HepG2 (cell line): Measurements from ENCODE around the gene GALNT18. TPM values are rescaled to one million over a fixed set of nuclear protein-coding genes. Genes with fewer than 3 reads are reported as not detected.

Experiments used
- ATAC-seq: fragments of 200-7000 bp; cut with Tn5 transposase; 3 replicates; pipeline ENCODE4 v1.9.1; 2020; ENCODE audit warnings: mild to moderate bottlenecking, moderate library complexity
- BruUV-seq: library from RNA; stranded (reverse); fragments of 400-500 nt; replicated peaks from 2 replicates; lab custom pipeline; 2021; lab: Mats Ljungman, UMichigan
- CTCF ChIA-PET: fragments of 300-600 bp; formaldehyde crosslinking; extraction: SDS; loops from one replicate; lab custom pipeline; 2021; ENCODE audit warnings: low total read pairs, inconsistent platforms, low intra/inter-chr PET ratio; lab: Yijun Ruan, JAX
- POLR2A ChIA-PET: fragments of 350-600 bp; sonication (Branson Sonifier 250); formaldehyde crosslinking; loops from one replicate; lab custom pipeline; 2020; ENCODE audit warnings: antibody characterized with exemption, inconsistent platforms; lab: Yijun Ruan, JAX
- DNase-seq: peaks from one replicate; pipeline ENCODE4 v3.0.0-alpha.2; 2015; ENCODE audit warnings: low spot score
- FAIRE-seq: peaks from 3 replicates; lab custom pipeline; 2011; peaks lifted over from hg19 to GRCh38; lab: Jason Lieb, UNC
- H2AFZ ChIP-seq: one replicate; pipeline ENCODE4 v1.6.1; 2011; ENCODE audit warnings: low read length, inconsistent platforms
- H3K27ac ChIP-seq: fragments of 300-600 bp; 3 replicates; pipeline ENCODE4 v1.8.0; 2011; ENCODE audit warnings: mixed run types, mild to moderate bottlenecking, mixed read lengths, low read length, inconsistent platforms; ENCODE audit not compliant: insufficient read depth; ENCODE audit errors: extremely low read length
- H3K27me3 ChIP-seq, 2 experiments: fragments of 200-600 bp in 1 of 2; 2 replicates in 1 of 2; 3 replicates in 1 of 2; pipeline versions ENCODE4 v1.6.0 to v1.8.0; 2011; ENCODE audit warnings: low read length in 2 of 2, mild to moderate bottlenecking in 2 of 2, moderate library complexity in 2 of 2, inconsistent platforms in 1 of 2; ENCODE audit not compliant: insufficient read depth in 2 of 2, control insufficient read depth in 1 of 2
- H3K36me3 ChIP-seq, 2 experiments: fragments of 200-600 bp in 1 of 2; replicated peaks in 1 of 2; 2 replicates in 1 of 2; 3 replicates in 1 of 2; pipeline versions ENCODE4 v1.5.1 to v1.8.0; 2011; ENCODE audit warnings: low read length in 2 of 2, inconsistent platforms in 1 of 2; ENCODE audit not compliant: insufficient read depth in 2 of 2, control insufficient read depth in 1 of 2
- H3K4me1 ChIP-seq: 2 replicates; pipeline ENCODE4 v1.5.1; 2012; ENCODE audit warnings: low read length, inconsistent platforms; ENCODE audit not compliant: insufficient read depth
- H3K4me2 ChIP-seq: 2 replicates; pipeline ENCODE4 v1.6.0; 2011; ENCODE audit warnings: low read depth, low read length, inconsistent platforms
- H3K4me3 ChIP-seq, 3 experiments: fragments of 200-600 bp in 1 of 3; sonication (generic), shearing (Covaris generic) in 1 of 3; replicated peaks in 1 of 3; 2 replicates each; pipeline ENCODE4 v1.5.1; 2011 to 2016; ENCODE audit warnings: low read length in 3 of 3, inconsistent platforms in 2 of 3, low read depth in 2 of 3, mild to moderate bottlenecking in 2 of 3, control low read depth in 1 of 3, mixed read lengths in 1 of 3; ENCODE audit not compliant: insufficient read depth in 1 of 3
- H3K79me2 ChIP-seq: one replicate; pipeline ENCODE4 v1.6.1; 2011; ENCODE audit warnings: low read length, inconsistent platforms; ENCODE audit not compliant: insufficient read depth
- H3K9ac ChIP-seq: 2 replicates; pipeline ENCODE4 v1.6.0; 2011; ENCODE audit warnings: mild to moderate bottlenecking, low read depth, low read length, inconsistent platforms; ENCODE audit not compliant: insufficient read depth
- H3K9me3 ChIP-seq: 2 replicates; pipeline ENCODE4 v1.5.1; 2012; ENCODE audit warnings: mild to moderate bottlenecking, low read length
- H4K20me1 ChIP-seq: 2 replicates; pipeline ENCODE4 v1.6.0; 2011; ENCODE audit warnings: inconsistent platforms, mild to moderate bottlenecking, low read length, moderate library complexity; ENCODE audit not compliant: insufficient read depth
- BATF2 ChIP-seq: sonication (generic); formaldehyde crosslinking; IDR thresholded peaks from 2 replicates; pipeline ENCODE4 v1.8.0; 2022; ENCODE audit warnings: mild to moderate bottlenecking, missing genetic modification reagents, moderate library complexity
- E2F1 ChIP-seq: sonication (generic); formaldehyde crosslinking; IDR thresholded peaks from 2 replicates; pipeline ENCODE4 v1.5.0; 2020; ENCODE audit warnings: missing genetic modification reagents
- RARG ChIP-seq: sonication (generic); formaldehyde crosslinking; IDR thresholded peaks from 2 replicates; pipeline ENCODE4 v1.4.0; 2020; ENCODE audit warnings: low read depth, mild to moderate bottlenecking, missing genetic modification reagents
- THRA ChIP-seq: sonication (generic); formaldehyde crosslinking; IDR thresholded peaks from 2 replicates; pipeline ENCODE4 v1.4.0; 2020; ENCODE audit warnings: missing genetic modification reagents, borderline replicate concordance
- TSC22D2 ChIP-seq: sonication (generic); formaldehyde crosslinking; IDR thresholded peaks from 2 replicates; pipeline ENCODE4 v1.5.1; 2020; ENCODE audit warnings: missing genetic modification reagents, mild to moderate bottlenecking, borderline replicate concordance
- ZBTB34 ChIP-seq: sonication (generic); formaldehyde crosslinking; IDR thresholded peaks from 2 replicates; pipeline ENCODE4 v1.8.0; 2022; ENCODE audit warnings: mild to moderate bottlenecking, missing genetic modification reagents
- ZBTB44 ChIP-seq: sonication (generic); formaldehyde crosslinking; IDR thresholded peaks from 2 replicates; pipeline ENCODE4 v1.4.0; 2020; ENCODE audit warnings: missing genetic modification reagents
- ZC3H4 ChIP-seq: sonication (generic); formaldehyde crosslinking; IDR thresholded peaks from 2 replicates; pipeline ENCODE4 v1.4.0; 2020; ENCODE audit warnings: missing genetic modification reagents, borderline replicate concordance
- ZNF12 ChIP-seq: sonication (generic); formaldehyde crosslinking; IDR thresholded peaks from 2 replicates; pipeline ENCODE4 v1.5.0; 2020; ENCODE audit warnings: missing genetic modification reagents
- ZNF18 ChIP-seq: sonication (generic); formaldehyde crosslinking; IDR thresholded peaks from 2 replicates; pipeline ENCODE4 v1.8.0; 2022; ENCODE audit warnings: mild to moderate bottlenecking, missing genetic modification reagents; ENCODE audit not compliant: insufficient replicate concordance
- ZNF230 ChIP-seq: sonication (generic); formaldehyde crosslinking; IDR thresholded peaks from 2 replicates; pipeline ENCODE4 v1.4.0; 2020; ENCODE audit warnings: mild to moderate bottlenecking, missing genetic modification reagents
- ZNF746 ChIP-seq: sonication (generic); formaldehyde crosslinking; IDR thresholded peaks from 2 replicates; pipeline ENCODE4 v1.8.0; 2022; ENCODE audit warnings: mild to moderate bottlenecking, missing genetic modification reagents
- ZNF777 ChIP-seq: sonication (generic); formaldehyde crosslinking; IDR thresholded peaks from 2 replicates; pipeline ENCODE4 v1.4.0; 2020; ENCODE audit warnings: missing genetic modification reagents
- ZSCAN20 ChIP-seq: sonication (generic); formaldehyde crosslinking; IDR thresholded peaks from 2 replicates; pipeline ENCODE4 v1.4.0; 2020; ENCODE audit warnings: missing genetic modification reagents, mild to moderate bottlenecking, borderline replicate concordance
- ZSCAN29 ChIP-seq: sonication (generic); formaldehyde crosslinking; conservative IDR thresholded peaks from 2 replicates; pipeline ENCODE4 v1.4.0; 2020; ENCODE audit warnings: mild to moderate bottlenecking, missing genetic modification reagents
- in situ Hi-C: cut with HindIII; loops from 2 replicates; pipeline ENCODE4 v1.10.0; 2017; ENCODE audit warnings: low pct_unique_long_range_greater_than_20kb; ENCODE audit not compliant: extremely low pct_ligation_motif_present
- intact Hi-C: fragments of 100-400 bp; cut with micrococcal nuclease; formaldehyde crosslinking; loops from one replicate; pipeline ENCODE4 v1.10.0; 2022; ENCODE audit not compliant: unreplicated experiment
- polyA plus RNA-seq, 8 experiments: library from polyadenylated mRNA; depleted of rRNA in 3 of 8; stranded (reverse) in 7 of 8; unstranded in 1 of 8; fragments of >200 nt; fragmentation: Illumina TruSeq in 4 of 8; extraction: Trizol in 4 of 8; gene quantifications; 2 replicates each; pipeline versions ENCODE4 v1.2.1 to v1.2.3, GENCODE V29; 2011 to 2016; ENCODE audit warnings: low read depth in 4 of 8, missing spikeins in 1 of 8, mixed read lengths in 1 of 8; ENCODE audit not compliant: insufficient read depth in 1 of 8
- total RNA-seq, 5 experiments: library from RNA; depleted of rRNA; stranded (reverse); fragments of >200 nt; fragmentation: Illumina TruSeq; extraction: Trizol; gene quantifications; 2 replicates each; pipeline ENCODE4 v1.2.3, GENCODE V29; 2016; ENCODE audit warnings: low read depth in 1 of 5

The GALNT18 gene
- total and polyA plus RNA-seq, 2 of the 13 experiments (the other 11 are each of a cell fraction or from before 2014, with no cell fraction given): 0.11 TPM; not detected in 1

GRCh38 chr11:11267312-11267711 is 354.5 kb downstream of the GALNT18 start:
- H3K9ac ChIP-seq: no peak overlapping the region
- DNase-seq: no peak
- CTCF ChIA-PET: no interaction called here
- H2AFZ ChIP-seq: no peak overlapping the region
- no peaks in the 10 kb centered on the region for H3K4me1 ChIP-seq
- H3K27ac ChIP-seq: no peak overlapping the region
- BruUV-seq: no TSS peak
- ATAC-seq: no peak
- TF ChIP-seq E2F1 (CRISPR knock-in tag) (no peak), THRA (no peak), BATF2 (CRISPR knock-in tag) (no peak), ZNF12 (CRISPR knock-in tag) (no peak), TSC22D2 (no peak), RARG (CRISPR knock-in tag) (no peak), ZNF18 (no peak), ZBTB44 (CRISPR knock-in tag) (no peak), ZSCAN20 (CRISPR knock-in tag) (no peak), ZNF746 (no peak), ZC3H4 (CRISPR knock-in tag) (no peak), ZNF230 (no peak), ZNF777 (CRISPR knock-in tag) (no peak), ZSCAN29 (no peak), ZBTB34 (CRISPR knock-in tag) (no peak)
- no peaks in the 10 kb centered on the region for H3K36me3 ChIP-seq
- POLR2A ChIA-PET: no interaction called here
- intact Hi-C loops (loop anchor here (2.0 kb wide), 1 partner anchor 231 kb away; no protein-coding TSS in a partner anchor), in situ Hi-C loops (loop anchor here (10.0 kb wide), 1 partner anchor 243 kb away; no protein-coding TSS in a partner anchor)
- H3K27me3 ChIP-seq: no peaks in the 10 kb centered on the region; a peak in 1 of 5 replicates
- no peaks in the 10 kb centered on the region for H3K79me2 ChIP-seq
- no peak overlapping the region for H3K4me3 ChIP-seq
- no peaks in the 10 kb centered on the region for H4K20me1 ChIP-seq
- no peak for FAIRE-seq
- no peaks in the 10 kb centered on the region for H3K9me3 ChIP-seq
- no peak overlapping the region for H3K4me2 ChIP-seq
